HUES64 (cell line): ENCODE results near the gene GPR37L1.
"Not testable (repeated sequence)": the region's sequence is repeated elsewhere in the genome, so short reads cannot be mapped to it uniquely, and the experiment has no call there.

Experiments used
- H3K27ac ChIP-seq: 2 replicates; pipeline ENCODE4 v1.7.0; 2013; ENCODE audit warnings: low read depth, low read length, inconsistent platforms
- H3K27me3 ChIP-seq: 2 replicates; pipeline ENCODE4 v1.6.1; 2013; ENCODE audit warnings: mild to moderate bottlenecking, low read length; ENCODE audit not compliant: insufficient read depth
- H3K36me3 ChIP-seq: 2 replicates; pipeline ENCODE4 v1.6.1; 2013; ENCODE audit warnings: mild to moderate bottlenecking, low read length; ENCODE audit not compliant: insufficient read depth
- H3K4me1 ChIP-seq: 2 replicates; pipeline ENCODE4 v1.6.1; 2013; ENCODE audit warnings: mild to moderate bottlenecking, low read length, moderate library complexity; ENCODE audit not compliant: insufficient read depth
- H3K4me3 ChIP-seq: 2 replicates; pipeline ENCODE4 v1.5.1; 2013; ENCODE audit warnings: mild to moderate bottlenecking, low read length, moderate library complexity
- H3K9ac ChIP-seq: 2 replicates; pipeline ENCODE4 v1.6.1; 2013; ENCODE audit warnings: mild to moderate bottlenecking, low read depth, low read length
- H3K9me3 ChIP-seq: 2 replicates; pipeline ENCODE4 v1.6.1; 2013; ENCODE audit warnings: low read depth, low read length; ENCODE audit not compliant: insufficient read depth
- WGBS: fragments of 150-250, 120-280 bp; methylation state at CpG from one replicate; pipeline ENCODE4 v1.1.7; 2013; ENCODE audit warnings: missing lambda C conversion rate; 5-methylcytosine and 5-hydroxymethylcytosine counted together

The GPR37L1 gene

GRCh38 chr1:202165267-202165941, 42.7 kb downstream of the GPR37L1 start:
- no peak overlapping the region for H3K4me3 ChIP-seq
- H3K36me3 ChIP-seq: no peaks in the 10 kb centered on the region
- peaks cover 15% of the 10 kb centered on the region; the same call in 1 of the 2 replicates for H3K4me1 ChIP-seq
- no peaks in the 10 kb centered on the region for H3K9me3 ChIP-seq
- H3K27me3 ChIP-seq: no peaks in the 10 kb centered on the region
- WGBS: 87% methylated on average over 20 of the region's 20 CpGs
- H3K9ac ChIP-seq: no peak overlapping the region
- H3K27ac ChIP-seq: no peak overlapping the region

- peaks cover 15% of the 10 kb centered on the region; the same call in 1 of the 2 replicates for H3K4me1 ChIP-seq
- no peaks in the 10 kb centered on the region for H3K9me3 ChIP-seq
- 85% methylated on average over 9 of the region's 9 CpGs for WGBS
- no peak overlapping the region for H3K4me3 ChIP-seq
- no peak overlapping the region for H3K27ac ChIP-seq
- H3K36me3 ChIP-seq: no peaks in the 10 kb centered on the region
- H3K27me3 ChIP-seq: no peaks in the 10 kb centered on the region
- H3K9ac ChIP-seq: no peak overlapping the region
Measured at GRCh38 chr1:202165942-202166843, 43.5 kb downstream of the GPR37L1 start.

- not testable (repeated sequence) for H3K4me1 ChIP-seq, H3K27me3 ChIP-seq, H3K9me3 ChIP-seq, H3K27ac ChIP-seq, H3K4me3 ChIP-seq, H3K36me3 ChIP-seq, H3K9ac ChIP-seq
- 92% methylated on average over 10 of the region's 13 CpGs for WGBS
Measured at GRCh38 chr1:202167054-202167453, 44.3 kb downstream of the GPR37L1 start.

- Histone ChIP-seq H3K4me1 (peaks cover 8% of the 10 kb centered on the region; the same call in 1 of the 2 replicates), H3K4me3 (no peak overlapping the region), H3K9me3 (no peaks in the 10 kb centered on the region), H3K27me3 (no peaks in the 10 kb centered on the region), H3K36me3 (no peaks in the 10 kb centered on the region), H3K9ac (no peak overlapping the region), H3K27ac (no peak overlapping the region)
- 88% methylated on average over 18 of the region's 18 CpGs for WGBS
Measured at GRCh38 chr1:202167708-202168415, 45.1 kb downstream of the GPR37L1 start.

GRCh38 chr1:202168861-202169260, 46.1 kb downstream of the GPR37L1 start:
- Histone ChIP-seq H3K9ac (no peak overlapping the region), H3K27ac (no peak overlapping the region), H3K4me3 (no peak overlapping the region), H3K4me1 (peaks cover 8% of the 10 kb centered on the region; the same call in 1 of the 2 replicates), H3K9me3 (no peaks in the 10 kb centered on the region), H3K27me3 (no peaks in the 10 kb centered on the region), H3K36me3 (no peaks in the 10 kb centered on the region)
- WGBS: 89% methylated on average over 7 of the region's 7 CpGs

GRCh38 chr1:202170726-202171125, 48.0 kb downstream of the GPR37L1 start:
- Histone ChIP-seq H3K27ac (no peak overlapping the region), H3K27me3 (no peaks in the 10 kb centered on the region), H3K4me1 (peaks cover 4% of the 10 kb centered on the region; the same call in 1 of the 2 replicates), H3K36me3 (no peaks in the 10 kb centered on the region), H3K9ac (no peak overlapping the region), H3K9me3 (no peaks in the 10 kb centered on the region), H3K4me3 (no peak overlapping the region)
- 94% methylated on average over 6 of the region's 6 CpGs for WGBS

- H3K9me3 ChIP-seq: no peaks in the 10 kb centered on the region
- no peak overlapping the region for H3K27ac ChIP-seq
- H3K27me3 ChIP-seq: no peaks in the 10 kb centered on the region
- 96% methylated on average over 11 of the region's 11 CpGs for WGBS
- H3K4me3 ChIP-seq: no peak overlapping the region
- H3K9ac ChIP-seq: no peak overlapping the region
- H3K4me1 ChIP-seq: no peaks in the 10 kb centered on the region
- no peaks in the 10 kb centered on the region for H3K36me3 ChIP-seq
Measured at GRCh38 chr1:202171292-202172014, 48.7 kb downstream of the GPR37L1 start.

- WGBS: 95% methylated on average over 5 of the region's 5 CpGs
- Histone ChIP-seq H3K4me1 (no peaks in the 10 kb centered on the region), H3K9ac (no peak overlapping the region), H3K27me3 (no peaks in the 10 kb centered on the region), H3K4me3 (no peak overlapping the region), H3K9me3 (no peaks in the 10 kb centered on the region), H3K36me3 (no peaks in the 10 kb centered on the region), H3K27ac (no peak overlapping the region)
Measured at GRCh38 chr1:202172015-202172355, 49.3 kb downstream of the GPR37L1 start.

GRCh38 chr1:202173993-202174392, 51.3 kb downstream of the GPR37L1 start:
- Histone ChIP-seq H3K36me3 (no peaks in the 10 kb centered on the region), H3K9me3 (no peaks in the 10 kb centered on the region), H3K9ac (no peak overlapping the region), H3K4me3 (no peak overlapping the region), H3K27ac (no peak overlapping the region), H3K4me1 (no peaks in the 10 kb centered on the region), H3K27me3 (no peaks in the 10 kb centered on the region)
- 77% methylated on average over 7 of the region's 7 CpGs for WGBS

- H3K27ac ChIP-seq: no peak overlapping the region
- H3K9me3 ChIP-seq: no peaks in the 10 kb centered on the region
- H3K36me3 ChIP-seq: no peaks in the 10 kb centered on the region
- H3K4me1 ChIP-seq: no peaks in the 10 kb centered on the region
- WGBS: 92% methylated on average over 28 of the region's 29 CpGs
- H3K4me3 ChIP-seq: no peak overlapping the region
- no peak overlapping the region for H3K9ac ChIP-seq
- H3K27me3 ChIP-seq: no peaks in the 10 kb centered on the region
Measured at GRCh38 chr1:202176949-202177927, 54.5 kb downstream of the GPR37L1 start.
